Neural cell (in vitro differentiated cells): ENCODE measurements around the gene RIN2. TPM values are rescaled to one million over a fixed set of nuclear protein-coding genes. Genes with fewer than 3 reads are reported as not detected.
"Not testable (repeated sequence)": the region's sequence is repeated elsewhere in the genome, so short reads cannot be mapped to it uniquely, and the experiment has no call there.

ENCODE experiments used
- H2AFZ ChIP-seq: fragments of 200-600, 300-800 bp; sonication (generic), shearing (Covaris generic); 2 replicates; pipeline ENCODE4 v1.6.0; 2014; ENCODE audit warnings: low read depth, mild to moderate bottlenecking, antibody characterized with exemption, low read length, moderate library complexity
- H3F3A ChIP-seq: fragments of 200-600 bp; shearing (Covaris generic); 2 replicates; pipeline ENCODE4 v1.6.1; 2016; ENCODE audit warnings: mild to moderate bottlenecking, moderate library complexity, mixed read lengths, antibody characterized with exemption, low read length; ENCODE audit not compliant: insufficient read depth, poor library complexity, severe bottlenecking
- H3K27ac ChIP-seq: fragments of 200-600, 300-800 bp; sonication (generic), shearing (Covaris generic); 2 replicates; pipeline ENCODE4 v1.5.1; 2014; ENCODE audit warnings: mild to moderate bottlenecking, low read length, moderate library complexity
- H3K27me3 ChIP-seq: fragments of 300-800, 200-600 bp; sonication (generic), shearing (Covaris generic); 2 replicates; pipeline ENCODE4 v1.6.0; 2014; ENCODE audit warnings: mild to moderate bottlenecking, low read depth, low read length, moderate library complexity; ENCODE audit not compliant: insufficient read depth
- H3K36me3 ChIP-seq: fragments of 300-800, 200-600 bp; sonication (generic), shearing (Covaris generic); 2 replicates; pipeline ENCODE4 v1.5.1; 2014; ENCODE audit warnings: mild to moderate bottlenecking, antibody characterized with exemption, low read length, moderate library complexity; ENCODE audit not compliant: insufficient read depth
- H3K4me2 ChIP-seq: fragments of 300-800, 200-600 bp; sonication (generic), shearing (Covaris generic); 2 replicates; pipeline ENCODE4 v1.6.0; 2014; ENCODE audit warnings: mild to moderate bottlenecking, low read length
- H3K4me3 ChIP-seq: fragments of 300-800, 200-600 bp; sonication (generic), shearing (Covaris generic); 2 replicates; pipeline ENCODE4 v1.5.1; 2014; ENCODE audit warnings: mild to moderate bottlenecking, low read length, moderate library complexity
- H3K79me2 ChIP-seq: fragments of 200-600 bp; shearing (Covaris generic); replicated peaks from 2 replicates; pipeline ENCODE4 v1.6.0; 2014; ENCODE audit warnings: mild to moderate bottlenecking, low read length, moderate library complexity; ENCODE audit not compliant: insufficient read depth
- H3K9ac ChIP-seq: fragments of 300-800, 200-600 bp; sonication (generic), shearing (Covaris generic); 2 replicates; pipeline ENCODE4 v1.6.1; 2016; ENCODE audit warnings: mild to moderate bottlenecking, low read length, mixed read lengths
- H3K9me2 ChIP-seq: fragments of 200-600 bp; shearing (Covaris generic); 2 replicates; pipeline ENCODE4 v1.6.1; 2016; ENCODE audit warnings: mild to moderate bottlenecking, low read length, mixed read lengths; ENCODE audit not compliant: insufficient read depth
- H3K9me3 ChIP-seq: fragments of 200-600, 300-800 bp; sonication (generic), shearing (Covaris generic); 2 replicates; pipeline ENCODE4 v1.6.1; 2016; ENCODE audit warnings: mild to moderate bottlenecking, mixed run types, low read length, moderate library complexity, mixed read lengths
- H4K20me1 ChIP-seq: fragments of 200-600 bp; shearing (Covaris generic); 2 replicates; pipeline ENCODE4 v1.6.1; 2016; ENCODE audit warnings: mild to moderate bottlenecking, mixed run types; ENCODE audit not compliant: insufficient read depth
- EP300 ChIP-seq: fragments of 450-650 bp; conservative IDR thresholded peaks from 2 replicates; pipeline ENCODE4 v1.6.1; 2014; ENCODE audit warnings: antibody characterized with exemption, mild to moderate bottlenecking, moderate library complexity; ENCODE audit not compliant: poor library complexity, severe bottlenecking
- EZH2 ChIP-seq: fragments of 200-600, 300-800 bp; shearing (Covaris generic), sonication (generic); IDR thresholded peaks from 2 replicates; pipeline ENCODE4 v1.6.1; 2014; ENCODE audit warnings: antibody characterized with exemption, low read length, borderline replicate concordance, mild to moderate bottlenecking; ENCODE audit not compliant: insufficient read depth, poor library complexity, severe bottlenecking
- MXI1 ChIP-seq: fragments of 450-650 bp; conservative IDR thresholded peaks from 2 replicates; pipeline ENCODE4 v1.6.1; 2014; ENCODE audit warnings: antibody characterized with exemption, mild to moderate bottlenecking; ENCODE audit not compliant: poor library complexity, severe bottlenecking
- POLR2AphosphoS5 ChIP-seq: IDR thresholded peaks from 2 replicates; pipeline ENCODE4 v1.6.1; 2012
- RAD21 ChIP-seq: fragments of 450-650 bp; conservative IDR thresholded peaks from 2 replicates; pipeline ENCODE4 v1.6.1; 2014; ENCODE audit warnings: antibody characterized with exemption, mild to moderate bottlenecking, moderate library complexity
- SMC3 ChIP-seq: fragments of 450-650 bp; conservative IDR thresholded peaks from 2 replicates; pipeline ENCODE4 v1.6.1; 2014; ENCODE audit warnings: antibody characterized with exemption, mild to moderate bottlenecking, moderate library complexity; ENCODE audit not compliant: poor library complexity
- TAF1 ChIP-seq: IDR thresholded peaks from 2 replicates; pipeline ENCODE4 v1.6.1; 2012; ENCODE audit warnings: low read depth
- polyA plus RNA-seq: library from polyadenylated mRNA; depleted of rRNA; stranded (reverse); fragments of >200 nt; gene quantifications from 2 replicates; pipeline ENCODE4 v1.2.3, GENCODE V29; 2014
- TF ChIP-seq, protein P1 (sequence below): fragments of 450-650 bp; IDR thresholded peaks from 2 replicates; pipeline ENCODE4 v1.5.1; 2014; ENCODE audit warnings: antibody characterized with exemption, mild to moderate bottlenecking, moderate library complexity; ENCODE audit not compliant: poor library complexity, severe bottlenecking
- TF ChIP-seq, protein P2 (sequence below): IDR thresholded peaks from 2 replicates; pipeline ENCODE4 v1.6.1; 2012; ENCODE audit warnings: borderline replicate concordance

RIN2 gene
- polyA plus RNA-seq, 1 donor from 2014 or later, result 4.7 TPM

DNA sequence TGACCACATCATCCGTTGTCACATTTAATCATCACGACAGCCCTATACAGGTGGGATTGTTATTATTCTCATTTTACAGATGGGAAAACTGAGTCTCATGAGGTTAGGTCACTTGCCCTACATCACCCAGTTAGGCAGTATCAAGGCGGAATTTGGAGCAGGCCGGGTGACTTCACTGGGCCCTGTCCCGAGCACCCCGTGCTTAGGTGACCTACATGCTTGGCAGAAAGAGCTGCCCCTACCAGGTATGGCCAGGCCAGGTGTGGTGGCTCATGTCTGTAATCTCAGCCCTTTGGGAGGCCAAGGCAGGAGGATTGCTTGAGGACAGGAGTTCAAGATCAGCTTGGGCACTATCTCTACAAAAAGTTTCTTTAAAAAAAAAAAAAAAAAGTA, 44.0 kb downstream of the RIN2 start:
- Histone ChIP-seq H3K27ac (no peak overlapping the region), H4K20me1 (no peaks in the 10 kb centered on the region), H3K9me2 (no peaks in the 10 kb centered on the region), H3K9me3 (no peaks in the 10 kb centered on the region), H3K4me3 (no peak overlapping the region), H3K4me2 (no peak overlapping the region), H3K79me2 (no peaks in the 10 kb centered on the region), H3K27me3 (no peaks in the 10 kb centered on the region), H3K9ac (no peak overlapping the region), H3F3A (no peaks in the 10 kb centered on the region), H3K36me3 (peaks cover 4% of the 10 kb centered on the region), H2AFZ (no peak overlapping the region)
- TF ChIP-seq EP300 (no peak), TAF1 (no peak), RAD21 (no peak), EZH2 (no peak), SMC3 (no peak), MXI1 (no peak), POLR2AphosphoS5 (no peak)
- TF ChIP-seq, protein P1, sequence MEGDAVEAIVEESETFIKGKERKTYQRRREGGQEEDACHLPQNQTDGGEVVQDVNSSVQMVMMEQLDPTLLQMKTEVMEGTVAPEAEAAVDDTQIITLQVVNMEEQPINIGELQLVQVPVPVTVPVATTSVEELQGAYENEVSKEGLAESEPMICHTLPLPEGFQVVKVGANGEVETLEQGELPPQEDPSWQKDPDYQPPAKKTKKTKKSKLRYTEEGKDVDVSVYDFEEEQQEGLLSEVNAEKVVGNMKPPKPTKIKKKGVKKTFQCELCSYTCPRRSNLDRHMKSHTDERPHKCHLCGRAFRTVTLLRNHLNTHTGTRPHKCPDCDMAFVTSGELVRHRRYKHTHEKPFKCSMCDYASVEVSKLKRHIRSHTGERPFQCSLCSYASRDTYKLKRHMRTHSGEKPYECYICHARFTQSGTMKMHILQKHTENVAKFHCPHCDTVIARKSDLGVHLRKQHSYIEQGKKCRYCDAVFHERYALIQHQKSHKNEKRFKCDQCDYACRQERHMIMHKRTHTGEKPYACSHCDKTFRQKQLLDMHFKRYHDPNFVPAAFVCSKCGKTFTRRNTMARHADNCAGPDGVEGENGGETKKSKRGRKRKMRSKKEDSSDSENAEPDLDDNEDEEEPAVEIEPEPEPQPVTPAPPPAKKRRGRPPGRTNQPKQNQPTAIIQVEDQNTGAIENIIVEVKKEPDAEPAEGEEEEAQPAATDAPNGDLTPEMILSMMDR, result no peak
- TF ChIP-seq, protein P2, sequence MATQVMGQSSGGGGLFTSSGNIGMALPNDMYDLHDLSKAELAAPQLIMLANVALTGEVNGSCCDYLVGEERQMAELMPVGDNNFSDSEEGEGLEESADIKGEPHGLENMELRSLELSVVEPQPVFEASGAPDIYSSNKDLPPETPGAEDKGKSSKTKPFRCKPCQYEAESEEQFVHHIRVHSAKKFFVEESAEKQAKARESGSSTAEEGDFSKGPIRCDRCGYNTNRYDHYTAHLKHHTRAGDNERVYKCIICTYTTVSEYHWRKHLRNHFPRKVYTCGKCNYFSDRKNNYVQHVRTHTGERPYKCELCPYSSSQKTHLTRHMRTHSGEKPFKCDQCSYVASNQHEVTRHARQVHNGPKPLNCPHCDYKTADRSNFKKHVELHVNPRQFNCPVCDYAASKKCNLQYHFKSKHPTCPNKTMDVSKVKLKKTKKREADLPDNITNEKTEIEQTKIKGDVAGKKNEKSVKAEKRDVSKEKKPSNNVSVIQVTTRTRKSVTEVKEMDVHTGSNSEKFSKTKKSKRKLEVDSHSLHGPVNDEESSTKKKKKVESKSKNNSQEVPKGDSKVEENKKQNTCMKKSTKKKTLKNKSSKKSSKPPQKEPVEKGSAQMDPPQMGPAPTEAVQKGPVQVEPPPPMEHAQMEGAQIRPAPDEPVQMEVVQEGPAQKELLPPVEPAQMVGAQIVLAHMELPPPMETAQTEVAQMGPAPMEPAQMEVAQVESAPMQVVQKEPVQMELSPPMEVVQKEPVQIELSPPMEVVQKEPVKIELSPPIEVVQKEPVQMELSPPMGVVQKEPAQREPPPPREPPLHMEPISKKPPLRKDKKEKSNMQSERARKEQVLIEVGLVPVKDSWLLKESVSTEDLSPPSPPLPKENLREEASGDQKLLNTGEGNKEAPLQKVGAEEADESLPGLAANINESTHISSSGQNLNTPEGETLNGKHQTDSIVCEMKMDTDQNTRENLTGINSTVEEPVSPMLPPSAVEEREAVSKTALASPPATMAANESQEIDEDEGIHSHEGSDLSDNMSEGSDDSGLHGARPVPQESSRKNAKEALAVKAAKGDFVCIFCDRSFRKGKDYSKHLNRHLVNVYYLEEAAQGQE, result no peak

DNA sequence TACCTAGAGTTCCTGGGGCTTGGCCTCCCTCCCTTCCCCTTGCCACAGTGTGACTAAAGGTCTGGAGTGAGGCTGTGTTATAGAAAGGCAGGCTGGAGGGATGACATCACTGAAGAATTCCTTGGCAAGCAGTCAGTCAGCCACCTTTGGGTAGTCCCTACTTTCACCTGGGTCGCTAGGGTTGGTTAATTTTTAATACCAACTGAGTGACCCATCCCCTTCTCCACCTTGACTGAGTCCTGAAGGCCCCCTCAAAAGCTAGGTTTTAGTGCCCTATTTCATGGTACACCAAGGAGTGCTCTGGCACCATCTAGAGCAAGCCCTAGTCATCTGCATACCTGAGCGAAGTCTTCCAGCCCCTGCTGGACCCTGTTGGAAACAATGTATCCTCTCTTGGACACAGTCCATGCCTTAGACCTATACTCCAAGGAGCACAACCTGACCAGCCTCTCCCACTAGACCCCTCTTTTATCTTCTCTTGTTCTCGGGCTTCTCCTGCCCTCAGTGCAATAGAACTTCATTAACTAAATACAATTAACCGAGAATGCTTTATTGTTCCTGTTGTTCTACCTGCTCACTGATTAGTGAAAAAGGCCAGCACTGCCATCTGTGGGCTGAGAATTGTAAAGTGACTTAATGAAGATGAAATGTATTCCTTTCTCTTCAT, 44.6 kb downstream of the RIN2 start:
- H3K4me2 ChIP-seq, result no peak overlapping the region
- H3K9me2 ChIP-seq, result no peaks in the 10 kb centered on the region
- no peak overlapping the region for H3K9ac ChIP-seq
- no peak overlapping the region for H3K27ac ChIP-seq
- H3K36me3 ChIP-seq, result peaks cover 4% of the 10 kb centered on the region
- H3K9me3 ChIP-seq, result no peaks in the 10 kb centered on the region
- H3F3A ChIP-seq, result no peaks in the 10 kb centered on the region
- H3K4me3 ChIP-seq, result no peak overlapping the region
- TF ChIP-seq TAF1 (no peak), EP300 (no peak), MXI1 (no peak), POLR2AphosphoS5 (no peak), EZH2 (no peak), RAD21 (no peak), SMC3 (no peak)
- TF ChIP-seq, protein P2, result no peak
- TF ChIP-seq, protein P1, result no peak
- H3K79me2 ChIP-seq, result no peaks in the 10 kb centered on the region
- H3K27me3 ChIP-seq, result no peaks in the 10 kb centered on the region
- H2AFZ ChIP-seq, result no peak overlapping the region
- H4K20me1 ChIP-seq, result no peaks in the 10 kb centered on the region

DNA sequence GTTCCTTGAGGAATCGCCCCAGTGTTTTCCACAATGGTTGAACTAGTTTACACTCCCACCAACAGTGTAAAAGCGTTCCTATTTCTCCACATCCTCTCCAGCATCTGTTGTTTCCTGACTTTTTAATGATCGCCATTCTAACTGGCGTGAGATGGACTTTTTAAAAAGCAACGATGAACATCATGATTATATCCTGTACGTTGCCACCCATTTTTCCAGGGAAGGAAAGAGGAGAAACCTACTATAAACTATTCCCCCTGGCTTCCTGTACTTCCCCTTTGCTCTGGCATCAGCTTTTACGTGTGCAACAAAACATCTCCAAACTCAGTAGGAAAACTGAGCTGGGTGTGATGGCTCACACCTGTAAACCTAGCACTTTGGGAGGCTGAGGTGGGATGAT, 48.2 kb downstream of the RIN2 start:
- H2AFZ ChIP-seq, result not testable (repeated sequence)

More for the DNA sequence above, 48.2 kb downstream of the RIN2 start:
- H3K36me3 ChIP-seq, H3K79me2 ChIP-seq, H3K9ac ChIP-seq, H3K4me3 ChIP-seq, H3K4me2 ChIP-seq, H4K20me1 ChIP-seq, H3K27me3 ChIP-seq, H3K9me3 ChIP-seq, H3K9me2 ChIP-seq, H3K27ac ChIP-seq, H3F3A ChIP-seq: not testable (repeated sequence)
